Measurements from ENCODE around the gene NAP1L4.
"Not testable (repeated sequence)": the region's sequence is repeated elsewhere in the genome, so short reads cannot be mapped to it uniquely, and the experiment has no call there.

Gene NAP1L4

DNA sequence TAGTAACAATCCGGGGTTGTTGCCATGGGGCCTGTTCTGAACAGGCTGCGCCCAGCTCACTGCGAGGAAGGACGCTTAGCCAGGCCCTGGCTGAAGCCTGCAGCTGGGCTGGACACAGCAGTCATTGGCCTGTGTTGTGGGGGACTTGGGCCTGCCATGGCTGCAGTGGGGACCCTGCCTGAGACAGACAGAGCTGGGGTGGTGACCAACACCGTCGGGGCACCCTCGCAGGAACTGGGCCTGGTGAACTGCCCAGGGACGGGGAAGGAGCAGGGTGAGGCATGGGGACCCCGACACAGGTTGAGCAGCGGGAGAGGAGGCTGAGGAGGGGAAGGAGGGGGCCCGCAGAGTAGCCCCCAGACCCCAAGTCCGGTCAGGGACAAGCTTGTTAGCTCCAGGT, 71.8 kb downstream of the NAP1L4 start:
- FAIRE-seq = no peak

GRCh38 chr11:2919837-2920236, 72.3 kb downstream of the NAP1L4 start:
- FAIRE-seq = no peak

- no peak for FAIRE-seq
Measured at GRCh38 chr11:2919188-2919587, 72.9 kb downstream of the NAP1L4 start.

DNA sequence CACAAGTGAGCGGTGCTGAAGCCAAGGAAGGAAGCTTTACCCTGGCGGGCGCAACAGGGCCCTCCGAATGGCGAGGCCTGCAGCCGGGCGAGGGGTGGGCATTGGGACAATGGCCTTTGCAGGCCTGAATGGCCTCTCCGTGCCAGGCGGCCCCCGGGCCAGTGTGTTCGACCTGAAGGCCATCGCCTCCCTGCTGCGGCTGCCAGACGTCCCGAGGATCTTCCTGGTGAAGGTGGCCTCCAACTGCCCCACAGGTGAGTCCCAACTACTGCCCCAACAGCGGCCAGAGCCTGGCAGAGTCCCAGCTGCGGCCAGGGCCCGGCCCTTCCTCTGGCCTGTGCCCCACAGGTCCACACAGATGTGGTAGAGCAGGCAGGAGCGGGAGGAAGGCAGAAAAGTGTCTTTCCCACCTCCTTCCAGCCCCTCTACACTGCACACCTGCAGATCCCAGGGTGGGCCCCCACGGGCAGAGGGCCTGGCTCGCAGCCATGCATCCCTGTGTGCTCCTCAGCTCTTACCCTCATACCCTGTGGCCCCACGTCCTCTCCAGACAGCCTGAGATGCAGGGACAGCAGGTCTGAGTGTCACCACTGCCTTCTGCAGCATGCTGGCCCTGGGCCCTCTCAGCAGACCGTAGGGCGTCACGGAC, 74.2 kb downstream of the NAP1L4 start:
- FAIRE-seq = no peak

- FAIRE-seq = no peak
Measured at GRCh38 chr11:2916892-2917645, 75.1 kb downstream of the NAP1L4 start.

DNA sequence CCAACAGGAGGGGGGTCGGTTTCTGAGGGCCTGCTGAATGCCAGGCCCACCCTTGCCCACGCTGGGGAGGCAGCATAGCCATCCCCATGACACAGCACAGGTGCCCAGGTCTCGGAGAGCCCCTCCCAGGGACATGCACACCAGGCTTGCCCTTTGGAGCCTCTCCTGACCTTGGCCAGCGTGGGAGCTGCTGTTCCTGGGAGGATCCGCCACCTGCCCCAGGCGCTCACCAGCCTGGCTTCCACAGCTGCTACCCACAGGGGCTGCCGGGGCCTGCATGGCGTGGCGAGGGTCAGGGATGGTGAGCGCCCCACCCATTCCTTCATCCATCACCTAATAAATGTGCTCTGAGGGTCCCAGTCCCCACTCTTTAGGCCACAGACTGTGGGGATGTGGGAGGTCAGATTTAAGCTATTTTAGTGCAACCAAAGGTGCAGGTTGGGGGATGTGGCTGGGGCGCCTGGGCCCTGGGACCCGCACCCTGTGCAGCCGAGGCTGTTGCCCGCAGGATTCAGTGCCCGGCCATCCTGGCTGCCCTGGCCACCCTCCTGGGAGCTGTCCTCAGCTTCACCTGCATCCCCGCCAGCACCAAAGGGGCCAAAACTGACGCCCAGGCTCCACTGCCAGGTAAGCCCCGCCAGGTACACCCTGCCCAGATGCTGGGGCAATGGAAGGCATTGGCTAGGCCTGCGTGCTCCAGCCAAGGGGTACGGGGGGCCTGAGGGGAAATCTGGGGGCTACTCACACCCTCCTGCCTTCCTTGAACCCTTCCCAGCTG, 75.8 kb downstream of the NAP1L4 start:
- FAIRE-seq = no peak

- no peak for FAIRE-seq
Measured at GRCh38 chr11:2915473-2915872, 76.7 kb downstream of the NAP1L4 start.

DNA sequence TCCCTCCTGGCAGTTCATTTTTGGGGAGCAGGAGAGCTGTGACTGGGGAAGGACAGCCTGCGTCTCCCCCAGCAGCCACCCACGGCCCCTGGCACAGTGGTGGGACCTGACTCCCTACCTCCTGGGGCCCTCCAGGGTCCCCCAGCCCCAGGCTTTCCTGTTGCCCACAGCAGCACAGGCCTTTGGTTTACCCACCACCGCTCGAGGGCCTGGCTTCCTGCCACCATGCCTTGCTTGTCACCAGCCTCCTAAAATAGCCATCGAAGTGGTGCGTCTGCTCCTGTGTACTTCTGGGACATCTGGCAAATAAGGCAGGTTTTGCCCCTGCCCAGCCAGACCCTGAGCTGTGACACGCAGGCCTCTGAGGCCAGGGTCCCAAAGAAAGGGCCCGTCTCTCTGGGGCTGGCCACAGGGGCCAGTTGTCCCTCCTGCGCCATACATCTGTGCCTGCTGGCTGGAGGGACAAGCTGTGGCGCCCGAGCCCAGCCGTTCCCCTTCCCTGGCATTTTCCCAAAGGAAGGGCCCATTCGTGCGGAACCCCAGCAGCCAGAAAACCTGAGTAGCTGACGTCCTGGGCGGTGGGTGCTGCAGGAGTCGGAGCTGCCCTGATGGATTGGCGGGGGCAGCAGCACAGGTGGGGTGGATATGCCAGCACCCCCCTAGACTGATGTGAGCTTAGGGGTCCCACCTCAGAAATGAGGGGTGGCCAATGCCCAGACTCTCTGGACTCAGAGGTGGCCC, 77.5 kb downstream of the NAP1L4 start:
- FAIRE-seq = no peak

DNA sequence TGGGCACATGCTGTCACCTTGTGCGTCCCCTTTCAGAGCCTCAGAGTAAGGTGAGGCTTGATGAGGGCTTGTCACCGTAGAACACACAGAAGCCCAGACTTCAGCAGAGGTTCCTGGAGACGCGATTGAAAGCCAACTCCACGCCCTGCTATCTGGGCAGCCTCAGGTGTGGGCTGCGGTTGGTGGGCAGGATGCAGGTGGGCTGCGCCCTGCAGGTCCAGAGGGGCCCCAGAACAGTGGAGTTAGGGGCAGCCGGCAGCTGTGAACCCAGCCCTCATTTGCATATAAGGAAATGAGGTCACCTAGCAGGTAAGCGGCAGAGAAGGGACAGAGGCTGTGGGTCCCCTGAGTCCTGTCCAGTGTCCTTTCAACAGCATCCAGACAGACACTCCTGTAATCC, 78.4 kb downstream of the NAP1L4 start:
- no peak for FAIRE-seq

- FAIRE-seq = no peak
Measured at GRCh38 chr11:2913019-2913431, 79.1 kb downstream of the NAP1L4 start.

DNA sequence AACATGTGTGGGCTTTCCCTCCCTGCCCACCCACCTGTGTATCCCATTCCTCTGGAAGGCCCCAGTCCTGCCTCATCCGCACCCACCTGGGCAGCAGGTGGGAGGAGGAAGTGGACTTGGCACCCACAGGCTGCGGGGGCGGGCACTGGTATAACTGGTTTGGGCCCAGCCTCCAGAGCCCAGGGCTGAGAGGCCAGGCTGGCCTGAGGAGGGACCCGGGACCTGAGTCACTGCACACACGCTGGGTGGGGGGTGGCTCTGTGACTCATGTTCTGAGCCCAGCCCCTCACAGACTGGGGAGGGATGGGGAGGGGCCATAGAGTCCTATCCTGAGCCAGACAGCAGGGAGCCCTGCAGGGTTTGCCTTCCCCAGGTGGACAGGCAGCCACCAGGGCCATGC, 79.6 kb downstream of the NAP1L4 start:
- no peak for FAIRE-seq

DNA sequence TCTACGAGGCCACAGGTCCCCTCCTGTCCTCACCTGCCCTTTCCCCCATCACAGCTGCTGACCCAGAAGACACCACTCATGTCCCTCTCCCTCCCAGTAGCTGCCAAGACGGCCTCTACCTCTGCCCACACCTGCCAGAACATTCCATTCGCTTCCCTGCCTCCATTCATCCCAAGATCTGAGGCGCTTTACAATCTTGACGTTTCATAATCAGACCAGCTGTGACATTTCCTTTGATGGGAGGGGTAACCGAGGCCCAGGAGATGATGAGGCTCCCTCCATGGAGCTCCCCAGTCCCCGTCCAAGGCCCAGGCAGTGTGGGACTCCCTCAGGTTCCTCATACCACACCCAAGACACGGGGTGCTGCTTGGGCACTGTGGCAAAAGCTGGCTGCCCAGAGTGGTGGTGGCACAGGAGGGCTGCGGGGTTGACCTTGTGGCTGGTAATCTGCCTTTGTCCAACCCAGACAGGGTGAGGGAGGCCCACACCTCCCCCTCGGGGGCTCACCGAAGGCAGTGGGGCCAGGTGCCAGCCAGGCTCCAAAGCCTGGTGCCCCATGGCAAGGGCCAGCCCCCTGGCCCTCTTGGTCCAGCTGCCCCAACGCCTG, 80.2 kb downstream of the NAP1L4 start:
- no peak for FAIRE-seq

DNA sequence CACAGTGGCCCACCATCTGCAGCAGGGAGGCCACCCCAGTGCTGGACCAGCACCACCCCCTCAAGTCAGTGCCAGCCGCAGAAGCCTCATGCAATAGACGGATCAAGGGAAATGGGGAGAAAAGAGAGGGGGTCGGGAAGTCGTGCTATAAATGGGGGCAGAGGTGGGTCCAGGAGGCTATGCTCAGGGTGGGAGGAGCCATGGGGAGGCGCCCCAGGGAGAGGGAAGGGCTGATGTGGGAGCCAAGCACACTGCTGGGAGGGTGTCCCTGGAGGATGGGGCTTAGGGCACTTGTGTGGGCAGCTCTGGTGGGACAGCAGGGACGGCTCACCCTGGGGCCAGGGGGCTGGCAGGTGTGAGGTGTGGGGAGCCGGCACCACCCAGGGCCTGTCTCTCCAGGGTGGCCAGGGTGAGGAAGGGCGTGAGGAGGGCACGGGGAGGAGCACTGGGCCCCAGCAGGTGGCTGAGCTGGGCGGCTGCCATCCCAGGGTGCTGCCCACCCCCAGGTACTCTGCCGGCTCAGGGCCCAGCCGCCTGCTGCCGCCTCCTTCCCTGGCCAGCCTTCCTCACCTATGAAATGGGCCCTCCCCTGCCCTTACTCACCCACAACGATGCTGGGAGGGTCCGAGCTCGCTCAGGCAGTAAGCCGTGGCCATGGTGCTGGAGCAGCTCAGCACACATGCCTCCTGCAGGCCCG, 80.9 kb downstream of the NAP1L4 start:
- FAIRE-seq = no peak

DNA sequence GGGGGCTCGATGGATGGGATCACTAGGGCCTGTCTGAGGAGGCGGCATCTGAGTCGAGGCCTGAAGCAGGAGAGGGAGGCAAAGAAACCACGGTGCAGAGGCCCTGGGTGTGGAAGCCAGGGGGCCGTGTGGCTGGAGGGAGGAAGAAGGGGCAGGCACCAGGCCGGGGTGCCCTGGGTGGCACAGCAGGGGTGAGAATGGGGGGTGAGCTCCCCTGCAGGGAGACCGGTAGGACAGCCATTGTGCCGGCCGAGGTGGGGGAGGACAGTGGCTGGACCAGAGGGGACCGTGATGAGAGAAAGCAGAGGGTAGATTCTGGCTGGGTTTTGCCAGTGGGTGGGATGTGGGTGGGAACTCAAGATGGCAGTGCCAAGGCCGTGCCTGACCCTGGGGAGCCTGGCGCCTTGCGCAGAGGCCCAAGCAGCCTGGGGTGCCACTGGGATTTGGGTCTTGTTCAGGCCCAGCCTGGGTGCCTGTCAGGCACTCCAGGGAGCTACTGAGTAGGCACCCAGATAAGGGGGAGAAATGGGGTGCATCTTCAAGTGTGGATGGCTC, 81.7 kb downstream of the NAP1L4 start:
- no peak for FAIRE-seq

- no peak for FAIRE-seq
Measured at GRCh38 chr11:2909133-2909902, 82.8 kb downstream of the NAP1L4 start.

- no peak for FAIRE-seq
Measured at GRCh38 chr11:2908130-2908529, 84.0 kb downstream of the NAP1L4 start.

GRCh38 chr11:2905299-2905698, 86.8 kb downstream of the NAP1L4 start:
- not testable (repeated sequence) for FAIRE-seq

- no peak for FAIRE-seq
Measured at GRCh38 chr11:2904153-2905052, 87.7 kb downstream of the NAP1L4 start.

DNA sequence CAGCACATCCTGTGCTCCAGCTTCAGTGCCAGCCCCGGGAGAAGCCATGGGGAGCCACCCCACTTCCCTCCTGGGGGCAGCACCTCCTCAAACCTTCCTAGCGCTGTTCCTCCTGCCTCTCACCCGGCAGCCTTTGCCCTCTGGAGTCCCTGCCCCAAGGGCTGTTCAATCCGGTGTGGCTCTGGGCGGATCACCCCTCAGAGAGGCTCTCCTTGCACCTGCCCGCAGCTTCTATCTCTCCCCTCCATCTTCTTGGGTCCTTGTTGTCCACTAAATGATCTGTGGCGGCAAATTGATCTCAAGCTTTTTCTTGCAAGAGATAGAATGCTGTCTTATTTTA, 88.5 kb downstream of the NAP1L4 start:
- FAIRE-seq = no peak
